ENCODE measurements around the gene KRTAP5-2. TPM values are rescaled to one million over a fixed set of nuclear protein-coding genes. Genes with fewer than 3 reads are reported as not detected.
"Not testable (repeated sequence)": the region's sequence is repeated elsewhere in the genome, so short reads cannot be mapped to it uniquely, and the experiment has no call there.

Gene KRTAP5-2
- total RNA-seq, 1 experiment from 2014 or later: not detected

GRCh38 chr11:1576825-1577224 lies 21.3 kb downstream of the KRTAP5-2 start:
- no peak for DNase-seq
- Histone ChIP-seq H3K14ac (ENCODE audit: insufficient read depth, low read length) (no peak overlapping the region), H2BK20ac (ENCODE audit: low read depth, low read length, poor library complexity, severe bottlenecking) (no peak overlapping the region), H2AK5ac (ENCODE audit: insufficient read length, low read length) (no peak overlapping the region), H4K20me1 (ENCODE audit: control insufficient read depth, insufficient read depth, insufficient read length) (no peaks in the 10 kb centered on the region), H3K27ac (ENCODE audit: insufficient read length, low read depth, low read length) (no peak overlapping the region), H2BK120ac (ENCODE audit: low read depth, low read length, poor library complexity, severe bottlenecking) (no peak overlapping the region), H3K27me3 (ENCODE audit: insufficient read depth, low read length) (peaks cover 19% of the 10 kb centered on the region), H3K56ac (ENCODE audit: insufficient read length, low read depth, low read length) (no peak overlapping the region), H3K79me1 (ENCODE audit: insufficient read depth, low read depth, low read length, poor library complexity, severe bottlenecking) (no peaks in the 10 kb centered on the region), H3K79me2 (ENCODE audit: insufficient read depth, low read length) (no peaks in the 10 kb centered on the region), H3K4ac (ENCODE audit: low read depth, low read length) (no peak overlapping the region), H3K18ac (ENCODE audit: insufficient read length, low read depth, low read length) (no peak overlapping the region), H3K4me1 (ENCODE audit: insufficient read depth, low read length) (no peaks in the 10 kb centered on the region), H3T11ph (ENCODE audit: low read length) (no peak overlapping the region), H3K4me2 (ENCODE audit: insufficient read depth, insufficient read length, low read length) (no peak overlapping the region), H3K9ac (ENCODE audit: extremely low read depth, insufficient read length, low read length) (no peak overlapping the region), H2BK12ac (ENCODE audit: insufficient read length, low read depth, low read length) (no peak overlapping the region), H2BK5ac (ENCODE audit: insufficient read length, low read length) (no peak overlapping the region), H4K91ac (ENCODE audit: insufficient read length, low read depth, low read length) (no peak overlapping the region), H4K5ac (ENCODE audit: insufficient read length, low read depth, low read length) (no peak overlapping the region), H2AFZ (ENCODE audit: low read length) (no peak overlapping the region), H2BK15ac (ENCODE audit: low read depth, low read length) (no peak overlapping the region), H3K9me3 (ENCODE audit: control insufficient read depth, low read depth, low read length) (no peaks in the 10 kb centered on the region), H4K8ac (replicated peaks; ENCODE audit: insufficient read length, low read depth, low read length) (no peak overlapping the region), H3K23me2 (ENCODE audit: insufficient read length, low read depth, low read length, poor library complexity, severe bottlenecking) (peaks cover 16% of the 10 kb centered on the region), H3K23ac (ENCODE audit: insufficient read length, low read depth, low read length) (no peak overlapping the region)
- Mint-ChIP-seq H3K4me1 (peaks cover 5 to 6% of the 10 kb centered on the region in 2 experiments; a peak in 2 of 4 replicates), H3K4me3 (no peak overlapping the region), H3K27ac (no peak overlapping the region), H3K27me3 (ENCODE audit: low read depth) (peaks cover 71% of the 10 kb centered on the region), H3K36me3 (ENCODE audit: insufficient read depth in 1 of 3, low read depth in 3 of 3) (peaks cover 0 to 4% (median 0%) of the 10 kb centered on the region in 3 experiments; a peak in 3 of 7 replicates), H3K9me3 (peaks cover 9% of the 10 kb centered on the region in 2 experiments)
- no peak for TF ChIP-seq CTCF (conservative IDR thresholded peaks at IDR 0.05)
- WGBS (ENCODE audit: extremely low coverage, insufficient read length, low lambda C conversion rate): no CpG with 5 or more reads among the region's 6 CpGs

- H3K9me3 ChIP-seq (ENCODE audit: control insufficient read depth, low read depth, low read length); H3K4ac ChIP-seq (ENCODE audit: low read depth, low read length); H3K9me3 Mint-ChIP-seq; H3K14ac ChIP-seq (ENCODE audit: insufficient read depth, low read length); H3K79me1 ChIP-seq (ENCODE audit: insufficient read depth, low read depth, low read length, poor library complexity, severe bottlenecking); H2AK5ac ChIP-seq (ENCODE audit: insufficient read length, low read length); H3K56ac ChIP-seq (ENCODE audit: insufficient read length, low read depth, low read length); H3K36me3 Mint-ChIP-seq (ENCODE audit: insufficient read depth in 1 of 3, low read depth in 3 of 3); H2BK120ac ChIP-seq (ENCODE audit: low read depth, low read length, poor library complexity, severe bottlenecking); H4K8ac ChIP-seq (replicated peaks; ENCODE audit: insufficient read length, low read depth, low read length); H4K91ac ChIP-seq (ENCODE audit: insufficient read length, low read depth, low read length); H3K23ac ChIP-seq (ENCODE audit: insufficient read length, low read depth, low read length); H3K4me1 ChIP-seq (ENCODE audit: insufficient read depth, low read length); H3K18ac ChIP-seq (ENCODE audit: insufficient read length, low read depth, low read length); H2BK12ac ChIP-seq (ENCODE audit: insufficient read length, low read depth, low read length); H3K27ac ChIP-seq (ENCODE audit: insufficient read length, low read depth, low read length); H3K79me2 ChIP-seq (ENCODE audit: insufficient read depth, low read length); H3K4me2 ChIP-seq (ENCODE audit: insufficient read depth, insufficient read length, low read length); H3T11ph ChIP-seq (ENCODE audit: low read length); H2AFZ ChIP-seq (ENCODE audit: low read length); H3K4me3 Mint-ChIP-seq; H3K27ac Mint-ChIP-seq; DNase-seq; H2BK5ac ChIP-seq (ENCODE audit: insufficient read length, low read length); H2BK15ac ChIP-seq (ENCODE audit: low read depth, low read length); H3K4me1 Mint-ChIP-seq; H4K20me1 ChIP-seq (ENCODE audit: control insufficient read depth, insufficient read depth, insufficient read length); H3K9ac ChIP-seq (ENCODE audit: extremely low read depth, insufficient read length, low read length); H2BK20ac ChIP-seq (ENCODE audit: low read depth, low read length, poor library complexity, severe bottlenecking); H4K5ac ChIP-seq (ENCODE audit: insufficient read length, low read depth, low read length): not testable (repeated sequence)
- H3K23me2 ChIP-seq (ENCODE audit: insufficient read length, low read depth, low read length, poor library complexity, severe bottlenecking): peaks cover 22% of the 10 kb centered on the region
- peaks cover 69% of the 10 kb centered on the region for H3K27me3 Mint-ChIP-seq (ENCODE audit: low read depth)
- peaks cover 19% of the 10 kb centered on the region for H3K27me3 ChIP-seq (ENCODE audit: insufficient read depth, low read length)
- WGBS (ENCODE audit: extremely low coverage, insufficient read length, low lambda C conversion rate): no CpG with 5 or more reads among the region's 16 CpGs
These were observed 22.3 kb downstream of the KRTAP5-2 start for GRCh38 chr11:1575756-1576155.

Measured in H9 (cell line).